GM15510 (cell line): ENCODE results near the gene SPAG9.

Experiments used
- POLR2A ChIP-seq: IDR thresholded peaks from 3 replicates; pipeline ENCODE4 v1.6.1; 2011; ENCODE audit warnings: borderline replicate concordance; ENCODE audit not compliant: insufficient read length; ENCODE audit errors: extremely low read depth

The SPAG9 gene

GRCh38 chr17:50957600-50958575 is 162.8 kb downstream of the SPAG9 start:
- no peak for TF ChIP-seq POLR2A

GRCh38 chr17:50956750-50957523 is 163.7 kb downstream of the SPAG9 start:
- TF ChIP-seq POLR2A: no peak

DNA sequence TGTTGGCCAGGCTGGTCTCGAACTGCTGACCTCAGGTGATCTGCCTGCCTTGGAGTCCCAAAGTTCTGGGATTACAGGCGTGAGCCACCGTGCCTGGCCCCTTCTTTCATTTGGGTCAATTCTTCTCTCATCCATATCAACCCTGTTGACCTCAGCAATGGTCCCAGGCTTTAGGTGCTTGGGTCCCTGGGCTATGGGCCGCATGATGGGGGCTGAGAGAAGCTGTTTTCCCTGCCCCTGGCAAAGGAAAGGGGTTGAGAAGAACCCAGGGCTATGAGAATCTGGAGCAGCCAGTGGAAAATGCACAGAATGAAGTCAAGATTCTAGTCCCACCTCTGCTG is 164.3 kb downstream of the SPAG9 start:
- TF ChIP-seq POLR2A: no peak

DNA sequence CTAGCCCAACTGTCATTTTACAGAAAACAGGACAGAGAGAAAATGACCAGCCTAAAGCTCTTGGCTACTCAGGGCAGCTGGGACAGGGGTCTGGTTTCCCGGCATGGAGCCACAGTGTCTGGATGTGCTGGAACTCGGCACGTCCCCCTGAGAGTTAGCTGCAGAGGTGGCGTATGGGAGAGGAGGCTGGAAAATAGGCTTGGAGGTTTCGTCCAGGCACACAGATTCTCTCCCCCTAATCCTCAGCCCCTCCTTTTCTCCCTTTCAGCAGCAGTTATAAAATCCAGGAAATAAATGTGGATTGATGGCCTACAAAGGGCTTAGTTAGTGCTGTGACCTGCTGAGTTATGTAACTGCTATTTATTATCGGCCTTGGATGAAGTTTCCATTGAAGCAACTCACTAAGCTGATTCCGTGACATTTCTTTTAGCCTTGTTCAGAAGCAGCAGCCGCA is 165.0 kb downstream of the SPAG9 start:
- no peak for TF ChIP-seq POLR2A

- no peak for TF ChIP-seq POLR2A
These were observed 165.5 kb downstream of the SPAG9 start for GRCh38 chr17:50955160-50955559.

DNA sequence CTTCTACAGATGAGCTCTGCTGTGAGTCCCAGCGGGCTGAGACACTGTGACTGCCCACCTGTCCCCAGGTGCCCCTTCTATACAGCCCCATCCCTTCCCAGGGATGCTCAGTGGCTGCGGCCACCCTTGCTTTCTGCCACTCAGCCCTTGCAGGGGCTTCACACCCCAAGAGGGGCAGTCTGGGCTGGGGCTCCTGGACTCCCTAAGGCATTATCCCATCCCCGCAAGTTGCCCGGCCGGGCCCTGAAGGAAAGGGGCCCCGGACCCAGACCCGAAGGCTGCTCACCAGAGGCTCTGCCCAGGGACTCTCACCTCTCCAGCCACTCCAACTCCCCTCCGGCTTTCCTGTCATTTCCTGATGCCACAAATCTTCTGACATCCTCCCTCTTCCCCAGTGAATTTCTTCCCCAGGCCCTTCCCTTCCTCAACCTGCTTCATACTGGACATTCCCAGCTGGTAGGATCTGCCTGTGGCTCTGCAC is 166.0 kb downstream of the SPAG9 start:
- TF ChIP-seq POLR2A: no peak

- no peak for TF ChIP-seq POLR2A
These were observed 166.7 kb downstream of the SPAG9 start for GRCh38 chr17:50953831-50954601.

- no peak for TF ChIP-seq POLR2A
These were observed 167.2 kb downstream of the SPAG9 start for GRCh38 chr17:50953518-50953830.

DNA sequence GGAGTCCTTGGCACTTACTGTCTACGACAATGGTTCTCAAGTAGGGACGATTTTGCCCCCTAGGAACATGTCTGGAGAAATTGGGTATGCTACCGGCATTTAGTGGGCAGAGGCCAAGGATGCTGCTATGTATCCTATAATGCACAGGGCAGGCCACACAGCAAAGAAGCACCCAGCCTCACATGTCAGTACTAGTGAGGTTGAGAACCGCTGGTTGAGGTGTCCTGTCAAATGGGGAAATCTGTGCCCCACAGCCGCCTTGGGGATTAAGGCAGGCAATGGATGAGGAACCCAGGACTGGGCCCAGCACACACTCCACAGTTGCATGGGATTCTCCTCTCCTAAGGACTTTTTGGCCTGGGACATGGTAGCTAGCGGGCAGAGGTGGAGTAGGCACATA is 167.8 kb downstream of the SPAG9 start:
- TF ChIP-seq POLR2A: no peak

DNA sequence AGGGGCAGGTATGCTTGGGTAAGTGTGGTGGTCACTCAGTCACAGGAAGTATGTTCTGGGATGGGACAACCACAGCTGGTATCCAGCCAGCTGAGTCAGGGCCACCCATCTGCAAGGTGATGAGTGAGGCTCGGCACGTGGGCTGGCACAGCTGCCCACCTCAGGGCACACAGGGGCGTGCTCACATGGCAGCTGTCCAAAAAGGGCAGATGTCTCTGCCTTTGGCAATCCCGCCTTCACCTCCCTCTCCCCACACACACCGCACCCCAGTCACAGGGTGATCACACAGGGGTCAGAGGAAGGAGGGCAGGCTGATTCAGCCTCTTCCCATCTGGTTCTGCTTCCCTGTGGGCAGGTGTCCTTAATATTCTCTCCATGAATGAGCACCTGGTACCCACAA is 168.7 kb downstream of the SPAG9 start:
- no peak for TF ChIP-seq POLR2A

GRCh38 chr17:50949989-50950877 is 170.4 kb downstream of the SPAG9 start:
- no peak for TF ChIP-seq POLR2A

GRCh38 chr17:50949128-50949988 is 171.3 kb downstream of the SPAG9 start:
- TF ChIP-seq POLR2A: no peak

DNA sequence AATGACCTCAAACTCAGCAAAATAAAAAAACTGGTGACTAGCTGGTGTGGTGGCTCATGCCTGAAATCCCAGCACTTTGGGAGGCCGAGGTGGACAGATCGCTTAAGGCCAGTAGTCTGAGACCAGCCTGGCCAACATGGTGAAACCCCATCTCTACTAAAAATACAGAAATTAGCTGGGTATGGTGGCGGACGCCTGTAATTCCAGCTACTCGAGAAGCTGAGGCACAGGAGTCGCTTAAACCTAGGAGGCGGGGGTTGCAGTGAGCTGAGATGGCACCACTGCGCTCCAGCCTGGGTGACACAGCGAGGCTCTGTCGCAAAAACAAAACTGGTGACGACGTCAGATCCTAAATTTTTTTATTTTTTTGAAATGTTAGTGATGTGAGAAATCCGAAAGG is 172.0 kb downstream of the SPAG9 start:
- TF ChIP-seq POLR2A: no peak

- TF ChIP-seq POLR2A: no peak
These were observed 172.7 kb downstream of the SPAG9 start for GRCh38 chr17:50947782-50948543.
